OCI-LY1 (cell line): Measurements from ENCODE around the gene LRIG3.

Source experiments
- H2AFZ ChIP-seq: fragments of 200-600 bp; sonication (generic), shearing (Covaris generic); 2 replicates; pipeline ENCODE4 v1.6.0; 2014; ENCODE audit warnings: antibody characterized with exemption, mild to moderate bottlenecking, low read length
- H3F3A ChIP-seq: fragments of 200-600 bp; sonication (generic), shearing (Covaris generic); 2 replicates; pipeline ENCODE4 v1.6.0; 2014; ENCODE audit warnings: mild to moderate bottlenecking, antibody characterized with exemption, low read length, moderate library complexity; ENCODE audit not compliant: insufficient read depth
- H3K27ac ChIP-seq: fragments of 200-600 bp; sonication (generic); 2 replicates; pipeline ENCODE4 v1.5.1; 2014; ENCODE audit warnings: low read length, mixed run types, mild to moderate bottlenecking, low read depth; ENCODE audit not compliant: poor library complexity, severe bottlenecking
- H3K27me3 ChIP-seq: fragments of 200-600 bp; sonication (generic); 2 replicates; pipeline ENCODE4 v1.6.0; 2014; ENCODE audit warnings: antibody characterized with exemption, mild to moderate bottlenecking, low read length, moderate library complexity; ENCODE audit not compliant: insufficient read depth
- H3K36me3 ChIP-seq: fragments of 200-600 bp; sonication (generic); 2 replicates; pipeline ENCODE4 v1.6.1; 2014; ENCODE audit warnings: mild to moderate bottlenecking, antibody characterized with exemption, low read length, moderate library complexity, mixed read lengths; ENCODE audit not compliant: insufficient read depth
- H3K4me1 ChIP-seq: fragments of 200-600 bp; sonication (generic); 2 replicates; pipeline ENCODE4 v1.5.1; 2014; ENCODE audit warnings: mild to moderate bottlenecking, low read length, moderate library complexity; ENCODE audit not compliant: insufficient read depth, severe bottlenecking
- H3K4me2 ChIP-seq: fragments of 200-600 bp; sonication (generic), shearing (Covaris generic); 2 replicates; pipeline ENCODE4 v1.6.1; 2014; ENCODE audit warnings: low read length
- H3K4me3 ChIP-seq: fragments of 200-600 bp; sonication (generic); 2 replicates; pipeline ENCODE4 v1.5.1; 2014; ENCODE audit warnings: low read length, low read depth, mild to moderate bottlenecking, mixed read lengths; ENCODE audit not compliant: poor library complexity, severe bottlenecking
- H3K79me2 ChIP-seq: fragments of 200-600 bp; shearing (Covaris generic); 2 replicates; pipeline ENCODE4 v1.6.1; 2016; ENCODE audit warnings: mixed run types, low read length, mixed read lengths; ENCODE audit not compliant: insufficient read depth
- H3K9ac ChIP-seq: fragments of 200-600 bp; sonication (generic), shearing (Covaris generic); 2 replicates; pipeline ENCODE4 v1.6.1; 2014; ENCODE audit warnings: mild to moderate bottlenecking, low read length, mixed read lengths
- H3K9me2 ChIP-seq: fragments of 200-600 bp; sonication (generic), shearing (Covaris generic); 2 replicates; pipeline ENCODE4 v1.6.1; 2014; ENCODE audit warnings: low read depth, mild to moderate bottlenecking, low read length, mixed read lengths
- H3K9me3 ChIP-seq: fragments of 200-600 bp; shearing (Covaris generic); 2 replicates; pipeline ENCODE4 v1.6.1; 2014; ENCODE audit warnings: low read length, mixed read lengths
- H4K20me1 ChIP-seq: fragments of 200-600 bp; sonication (generic), shearing (Covaris generic); 2 replicates; pipeline ENCODE4 v1.6.0; 2016; ENCODE audit warnings: mild to moderate bottlenecking, low read length; ENCODE audit not compliant: insufficient read depth
- EZH2 ChIP-seq: fragments of 200-600 bp; sonication (generic), shearing (Covaris generic); IDR thresholded peaks from 2 replicates; pipeline ENCODE4 v1.8.0; 2017; ENCODE audit warnings: borderline replicate concordance, mixed run types, mild to moderate bottlenecking, antibody characterized with exemption, low read length, moderate library complexity, mixed read lengths
- TF ChIP-seq, protein P1 (sequence below): fragments of 200-600 bp; sonication (generic), shearing (Covaris generic); IDR thresholded peaks from 2 replicates; pipeline ENCODE4 v1.5.1; 2017; ENCODE audit warnings: mild to moderate bottlenecking, antibody characterized with exemption, low read length, moderate library complexity, mixed read lengths

LRIG3 gene

DNA sequence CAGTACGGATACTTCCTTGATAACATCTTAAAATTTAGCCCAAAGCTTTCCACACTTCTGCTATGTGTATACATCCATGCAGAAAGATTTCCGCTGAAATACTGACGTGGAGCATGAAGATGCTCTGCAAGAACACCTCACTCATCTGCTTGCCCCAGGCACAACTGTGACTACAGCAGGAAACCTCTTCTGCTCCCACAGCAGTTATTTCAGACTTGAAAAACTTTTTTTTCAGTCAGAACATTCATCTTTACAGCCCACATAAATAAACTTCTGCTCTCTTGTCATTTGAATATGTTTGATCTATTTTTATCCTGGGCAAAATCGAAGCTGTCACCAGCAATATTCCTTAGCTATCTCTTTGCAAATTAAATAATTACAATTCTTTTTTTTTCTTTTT lies 6.8 kb upstream of the LRIG3 start:
- H3K9ac ChIP-seq, result no peak overlapping the region
- no peak overlapping the region for H3K4me2 ChIP-seq
- no peaks in the 10 kb centered on the region for H4K20me1 ChIP-seq
- H3K27ac ChIP-seq, result no peak overlapping the region
- no peaks in the 10 kb centered on the region for H3K79me2 ChIP-seq
- no peak overlapping the region for H3K4me3 ChIP-seq
- no peaks in the 10 kb centered on the region for H3K27me3 ChIP-seq
- no peaks in the 10 kb centered on the region for H3K9me2 ChIP-seq
- no peak for TF ChIP-seq EZH2
- TF ChIP-seq, protein P1, sequence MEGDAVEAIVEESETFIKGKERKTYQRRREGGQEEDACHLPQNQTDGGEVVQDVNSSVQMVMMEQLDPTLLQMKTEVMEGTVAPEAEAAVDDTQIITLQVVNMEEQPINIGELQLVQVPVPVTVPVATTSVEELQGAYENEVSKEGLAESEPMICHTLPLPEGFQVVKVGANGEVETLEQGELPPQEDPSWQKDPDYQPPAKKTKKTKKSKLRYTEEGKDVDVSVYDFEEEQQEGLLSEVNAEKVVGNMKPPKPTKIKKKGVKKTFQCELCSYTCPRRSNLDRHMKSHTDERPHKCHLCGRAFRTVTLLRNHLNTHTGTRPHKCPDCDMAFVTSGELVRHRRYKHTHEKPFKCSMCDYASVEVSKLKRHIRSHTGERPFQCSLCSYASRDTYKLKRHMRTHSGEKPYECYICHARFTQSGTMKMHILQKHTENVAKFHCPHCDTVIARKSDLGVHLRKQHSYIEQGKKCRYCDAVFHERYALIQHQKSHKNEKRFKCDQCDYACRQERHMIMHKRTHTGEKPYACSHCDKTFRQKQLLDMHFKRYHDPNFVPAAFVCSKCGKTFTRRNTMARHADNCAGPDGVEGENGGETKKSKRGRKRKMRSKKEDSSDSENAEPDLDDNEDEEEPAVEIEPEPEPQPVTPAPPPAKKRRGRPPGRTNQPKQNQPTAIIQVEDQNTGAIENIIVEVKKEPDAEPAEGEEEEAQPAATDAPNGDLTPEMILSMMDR, result no peak
- H3K9me3 ChIP-seq, result no peaks in the 10 kb centered on the region
- H3K36me3 ChIP-seq, result no peaks in the 10 kb centered on the region
- H2AFZ ChIP-seq, result no peak overlapping the region
- H3F3A ChIP-seq, result no peaks in the 10 kb centered on the region
- no peaks in the 10 kb centered on the region for H3K4me1 ChIP-seq

DNA sequence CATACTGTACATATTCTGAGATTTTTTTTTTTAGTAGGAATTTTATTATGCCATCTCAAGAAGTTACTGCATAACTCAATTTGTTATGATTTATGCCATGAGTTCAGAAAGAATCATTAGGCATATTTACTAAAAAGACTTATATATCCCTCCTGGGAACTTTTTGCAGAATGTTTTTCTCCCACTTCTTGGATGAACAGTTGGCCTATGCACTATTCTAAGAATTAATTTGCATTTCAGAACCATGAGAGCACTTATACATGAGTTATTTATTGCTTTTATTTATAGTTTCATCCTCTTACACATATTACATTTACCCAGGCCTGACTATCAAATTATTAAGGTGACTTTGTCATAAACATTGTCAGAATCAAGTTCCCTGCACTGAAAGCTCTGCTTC lies 6.3 kb upstream of the LRIG3 start:
- no peak for TF ChIP-seq EZH2
- TF ChIP-seq, protein P1, result no peak
- H3K4me1 ChIP-seq, result no peaks in the 10 kb centered on the region
- H4K20me1 ChIP-seq, result no peaks in the 10 kb centered on the region
- H3K36me3 ChIP-seq, result no peaks in the 10 kb centered on the region
- no peak overlapping the region for H3K4me2 ChIP-seq
- no peaks in the 10 kb centered on the region for H3K27me3 ChIP-seq
- H3K4me3 ChIP-seq, result no peak overlapping the region
- H3K9ac ChIP-seq, result no peak overlapping the region
- H3F3A ChIP-seq, result no peaks in the 10 kb centered on the region
- H2AFZ ChIP-seq, result no peak overlapping the region
- H3K27ac ChIP-seq, result no peak overlapping the region
- no peaks in the 10 kb centered on the region for H3K79me2 ChIP-seq
- no peaks in the 10 kb centered on the region for H3K9me2 ChIP-seq
- no peaks in the 10 kb centered on the region for H3K9me3 ChIP-seq

DNA sequence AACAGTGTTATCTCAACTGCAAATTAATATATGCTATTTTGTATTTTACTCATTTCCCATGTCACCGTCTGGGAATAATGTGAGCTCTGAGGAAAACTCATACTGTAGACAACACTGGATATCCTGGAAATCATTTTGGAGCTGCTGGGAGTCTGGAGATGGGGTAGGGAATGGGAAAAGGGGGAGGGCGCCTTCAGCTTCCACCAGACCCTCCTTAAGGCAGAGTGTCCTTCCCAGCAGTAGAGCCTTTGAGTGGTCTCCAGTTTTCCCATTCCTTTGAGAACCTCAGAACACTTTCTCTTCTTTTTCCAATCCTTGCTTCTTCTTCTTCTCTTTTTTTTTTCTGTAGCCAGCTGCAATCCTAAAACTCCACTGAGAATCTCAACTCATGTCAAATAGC lies 5.4 kb upstream of the LRIG3 start:
- TF ChIP-seq, protein P1, result no peak
- no peak for TF ChIP-seq EZH2
- Histone ChIP-seq H4K20me1 (no peaks in the 10 kb centered on the region), H3K4me3 (no peak overlapping the region), H3K4me2 (no peak overlapping the region), H3K9ac (no peak overlapping the region), H3K9me3 (no peaks in the 10 kb centered on the region), H2AFZ (no peak overlapping the region), H3K36me3 (no peaks in the 10 kb centered on the region), H3F3A (no peaks in the 10 kb centered on the region), H3K27me3 (no peaks in the 10 kb centered on the region), H3K4me1 (no peaks in the 10 kb centered on the region), H3K79me2 (no peaks in the 10 kb centered on the region), H3K27ac (no peak overlapping the region), H3K9me2 (no peaks in the 10 kb centered on the region)
